Mesenchymal stem cell (in vitro differentiated cells and primary cell): ENCODE measurements around the gene URB2.

Experiments
- DNase-seq: peaks from one replicate; pipeline ENCODE4 v3.0.0-alpha.2; 2013
- H2AFZ ChIP-seq: one replicate; pipeline ENCODE4 v1.6.1; 2013; ENCODE audit warnings: low read depth, mild to moderate bottlenecking, control low read depth, inconsistent platforms, low read length, moderate library complexity
- H2AK5ac ChIP-seq: 2 replicates; pipeline ENCODE4 v1.6.1; 2013; ENCODE audit warnings: low read length, moderate library complexity, mild to moderate bottlenecking, inconsistent platforms; ENCODE audit not compliant: severe bottlenecking
- H2BK120ac ChIP-seq: one replicate; pipeline ENCODE4 v1.6.1; 2013; ENCODE audit warnings: low read depth, mild to moderate bottlenecking, inconsistent platforms, low read length, moderate library complexity
- H2BK12ac ChIP-seq, 2 experiments: one replicate each; pipeline ENCODE4 v1.6.1; 2013; ENCODE audit warnings: inconsistent platforms in 2 of 2, low read length in 2 of 2, mild to moderate bottlenecking in 2 of 2, moderate library complexity in 2 of 2, control low read depth in 1 of 2
- H2BK15ac ChIP-seq: one replicate; pipeline ENCODE4 v1.6.1; 2013; ENCODE audit warnings: mild to moderate bottlenecking, low read depth, inconsistent platforms; ENCODE audit not compliant: poor library complexity, severe bottlenecking
- H2BK5ac ChIP-seq: 2 replicates; pipeline ENCODE4 v1.6.1; 2013; ENCODE audit warnings: low read depth, mild to moderate bottlenecking, low read length, control low read depth, inconsistent platforms; ENCODE audit not compliant: poor library complexity, severe bottlenecking
- H3K14ac ChIP-seq, 2 experiments: one replicate each; pipeline ENCODE4 v1.6.1; 2013; ENCODE audit warnings: inconsistent platforms in 2 of 2, low read length in 2 of 2, control low read depth in 1 of 2, mild to moderate bottlenecking in 1 of 2, moderate library complexity in 1 of 2
- H3K18ac ChIP-seq, 2 experiments: one replicate each; pipeline ENCODE4 v1.6.1; 2013; ENCODE audit warnings: inconsistent platforms in 2 of 2, low read length in 2 of 2, control low read depth in 1 of 2, low read depth in 1 of 2, mild to moderate bottlenecking in 1 of 2
- H3K23ac ChIP-seq, 2 experiments: one replicate each; pipeline ENCODE4 v1.6.1; 2013; ENCODE audit warnings: inconsistent platforms in 2 of 2, low read length in 2 of 2, mild to moderate bottlenecking in 2 of 2, moderate library complexity in 2 of 2, control low read depth in 1 of 2
- H3K27ac ChIP-seq: 2 replicates; pipeline ENCODE4 v1.5.1; 2013; ENCODE audit warnings: mild to moderate bottlenecking, moderate library complexity, low read length, control low read depth, inconsistent platforms; ENCODE audit not compliant: poor library complexity, severe bottlenecking
- H3K27me3 ChIP-seq, 2 experiments: 2 replicates each; pipeline versions ENCODE4 v1.6.1 to v1.7.0; 2013; ENCODE audit warnings: low read length in 2 of 2, mild to moderate bottlenecking in 2 of 2, moderate library complexity in 2 of 2, control low read depth in 1 of 2, inconsistent platforms in 1 of 2; ENCODE audit not compliant: control insufficient read depth in 1 of 2, insufficient read depth in 1 of 2
- H3K36me3 ChIP-seq, 2 experiments: 2 replicates each; pipeline versions ENCODE4 v1.6.1 to v1.7.0; 2013; ENCODE audit warnings: low read length in 2 of 2, control low read depth in 1 of 2, inconsistent platforms in 1 of 2, low read depth in 1 of 2, mild to moderate bottlenecking in 1 of 2; ENCODE audit not compliant: insufficient read depth in 2 of 2, control insufficient read depth in 1 of 2
- H3K4ac ChIP-seq, 2 experiments: one replicate each; pipeline ENCODE4 v1.6.1; 2013; ENCODE audit warnings: inconsistent platforms in 2 of 2, low read length in 2 of 2, mild to moderate bottlenecking in 2 of 2, moderate library complexity in 2 of 2, control low read depth in 1 of 2, low read depth in 1 of 2
- H3K4me1 ChIP-seq: 2 replicates; pipeline ENCODE4 v1.6.1; 2013; ENCODE audit warnings: low read depth, low read length, control low read depth; ENCODE audit not compliant: control insufficient read depth, insufficient read depth
- H3K4me2 ChIP-seq: 2 replicates; pipeline ENCODE4 v1.6.1; 2013; ENCODE audit warnings: low read length, mild to moderate bottlenecking, inconsistent platforms; ENCODE audit not compliant: poor library complexity, severe bottlenecking
- H3K4me3 ChIP-seq, 2 experiments: 2 replicates each; pipeline versions ENCODE4 v1.5.1 to v1.7.0; 2013; ENCODE audit warnings: low read length in 2 of 2, mild to moderate bottlenecking in 2 of 2, control low read depth in 1 of 2, low read depth in 1 of 2; ENCODE audit not compliant: insufficient read depth in 1 of 2
- H3K79me1 ChIP-seq: replicated peaks from 2 replicates; pipeline ENCODE4 v1.6.1; 2013; ENCODE audit warnings: mild to moderate bottlenecking, control low read depth, low read length, inconsistent platforms; ENCODE audit not compliant: poor library complexity, severe bottlenecking
- H3K9ac ChIP-seq: 2 replicates; pipeline ENCODE4 v1.7.0; 2013; ENCODE audit warnings: mild to moderate bottlenecking, low read length, moderate library complexity
- H3K9me3 ChIP-seq: 2 replicates; pipeline ENCODE4 v1.7.0; 2013; ENCODE audit warnings: mild to moderate bottlenecking, low read length; ENCODE audit not compliant: control insufficient read depth
- H4K8ac ChIP-seq: one replicate; pipeline ENCODE4 v1.6.1; 2013; ENCODE audit warnings: inconsistent platforms, mild to moderate bottlenecking, low read length, moderate library complexity
- H4K91ac ChIP-seq: one replicate; pipeline ENCODE4 v1.6.1; 2013; ENCODE audit warnings: mild to moderate bottlenecking, low read length, inconsistent platforms
- WGBS: methylation state at CpG from one replicate; pipeline ENCODE4 v1.1.7; 2013; ENCODE audit warnings: mixed read lengths; 5-methylcytosine and 5-hydroxymethylcytosine counted together

Gene URB2

DNA sequence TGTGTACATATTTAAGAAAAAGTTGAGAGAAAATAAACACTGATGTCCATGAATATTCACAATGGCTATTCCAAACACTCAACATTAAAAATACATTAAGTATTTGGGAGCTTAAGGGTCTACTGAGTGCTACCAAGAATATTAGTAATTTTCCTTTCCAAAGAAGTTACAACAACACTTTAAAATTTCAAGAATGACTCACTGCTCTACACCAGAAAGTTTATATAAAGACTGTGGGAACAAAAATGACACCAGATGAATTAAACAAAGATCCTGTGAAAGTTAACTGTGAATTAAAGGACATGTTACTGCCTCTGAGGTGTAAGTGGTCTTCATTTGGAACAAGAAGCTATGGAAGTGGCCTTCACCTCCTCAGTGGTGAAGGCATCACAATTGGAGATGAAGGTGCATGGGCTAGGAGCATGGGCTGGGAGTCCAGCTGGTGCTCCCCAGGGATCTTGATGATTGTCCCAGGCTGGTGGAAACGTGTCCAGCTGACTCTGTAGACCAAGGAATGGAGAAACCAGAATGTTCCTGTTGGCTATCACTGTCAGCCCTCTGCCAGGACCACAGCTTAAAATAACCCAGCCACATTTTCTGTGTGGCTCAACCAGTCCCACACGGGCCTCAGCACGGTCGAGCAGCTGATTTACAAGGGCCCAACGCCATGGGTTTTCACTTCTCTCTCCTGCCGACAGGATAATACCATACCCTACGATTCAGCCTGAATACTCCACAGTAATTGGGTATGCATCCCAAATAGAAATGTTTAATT, 28.9 kb upstream of the URB2 start:
- Histone ChIP-seq H2BK5ac (no peak overlapping the region), H3K18ac (peak overlapping the region; percentile 42 to 52), H4K91ac (no peak overlapping the region), H2BK120ac (no peak overlapping the region), H3K9me3 (no peaks in the 10 kb centered on the region), H3K79me1 (peaks cover 40% of the 10 kb centered on the region), H2BK12ac (peak overlapping the region in 1 of 2 experiments; percentile 69), H3K9ac (peak overlapping the region; percentile 68), H2AK5ac (no peak overlapping the region), H3K14ac (peak overlapping the region in 1 of 2 experiments; percentile 35), H3K36me3 (peaks cover 18 to 54% of the 10 kb centered on the region in 2 experiments), H3K23ac (no peak overlapping the region), H3K4ac (peak overlapping the region in 1 of 2 experiments; percentile 57), H3K27ac (peak overlapping the region; percentile 39), H3K4me2 (no peak overlapping the region), H2BK15ac (no peak overlapping the region), H3K4me3 (peak overlapping the region in 1 of 2 experiments; percentile 38), H3K4me1 (peaks cover 4% of the 10 kb centered on the region), H3K27me3 (no peaks in the 10 kb centered on the region), H2AFZ (no peak overlapping the region), H4K8ac (peak overlapping the region; percentile 12)
- WGBS, result 57% methylated on average over 5 of the region's 7 CpGs
- DNase-seq, result peak; percentile 91

DNA sequence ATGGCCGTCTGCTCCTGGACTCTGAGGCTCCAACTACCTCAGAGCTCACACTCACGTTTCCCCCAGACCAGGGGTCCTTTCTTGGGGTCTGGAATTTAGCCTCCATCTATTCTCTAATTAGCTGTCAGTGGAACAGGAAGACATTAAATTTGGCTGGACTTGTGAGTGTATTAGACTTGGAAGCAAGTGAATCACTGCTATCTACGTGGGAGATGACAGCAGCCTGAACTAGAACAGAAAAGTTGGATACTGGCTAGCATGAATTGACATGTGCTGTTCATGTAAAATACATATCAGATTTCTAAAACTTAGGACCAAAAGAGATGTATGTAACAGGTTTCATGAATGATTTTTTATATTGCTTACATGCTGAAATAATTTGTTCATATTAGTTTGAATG, 28.2 kb upstream of the URB2 start:
- H3K9me3 ChIP-seq, result no peaks in the 10 kb centered on the region
- H4K91ac ChIP-seq, result no peak overlapping the region
- no peak overlapping the region for H3K23ac ChIP-seq
- DNase-seq, result peak; percentile 49
- WGBS, result 88% methylated on average over 2 of the region's 3 CpGs
- H3K79me1 ChIP-seq, result peaks cover 40% of the 10 kb centered on the region
- H2AFZ ChIP-seq, result no peak overlapping the region
- no peak overlapping the region for H3K4me3 ChIP-seq
- peaks cover 24 to 58% of the 10 kb centered on the region in 2 experiments for H3K36me3 ChIP-seq
- no peak overlapping the region for H3K4me2 ChIP-seq
- H3K18ac ChIP-seq, result no peak overlapping the region
- H2BK5ac ChIP-seq, result no peak overlapping the region
- H3K27me3 ChIP-seq, result no peaks in the 10 kb centered on the region
- H3K4me1 ChIP-seq, result peaks cover 4% of the 10 kb centered on the region
- no peak overlapping the region for H3K14ac ChIP-seq
- H3K4ac ChIP-seq, result no peak overlapping the region
- H2BK15ac ChIP-seq, result no peak overlapping the region
- H4K8ac ChIP-seq, result no peak overlapping the region
- no peak overlapping the region for H2BK120ac ChIP-seq
- H2BK12ac ChIP-seq, result no peak overlapping the region
- no peak overlapping the region for H3K27ac ChIP-seq
- no peak overlapping the region for H2AK5ac ChIP-seq
- peak overlapping the region; percentile 68 for H3K9ac ChIP-seq

DNA sequence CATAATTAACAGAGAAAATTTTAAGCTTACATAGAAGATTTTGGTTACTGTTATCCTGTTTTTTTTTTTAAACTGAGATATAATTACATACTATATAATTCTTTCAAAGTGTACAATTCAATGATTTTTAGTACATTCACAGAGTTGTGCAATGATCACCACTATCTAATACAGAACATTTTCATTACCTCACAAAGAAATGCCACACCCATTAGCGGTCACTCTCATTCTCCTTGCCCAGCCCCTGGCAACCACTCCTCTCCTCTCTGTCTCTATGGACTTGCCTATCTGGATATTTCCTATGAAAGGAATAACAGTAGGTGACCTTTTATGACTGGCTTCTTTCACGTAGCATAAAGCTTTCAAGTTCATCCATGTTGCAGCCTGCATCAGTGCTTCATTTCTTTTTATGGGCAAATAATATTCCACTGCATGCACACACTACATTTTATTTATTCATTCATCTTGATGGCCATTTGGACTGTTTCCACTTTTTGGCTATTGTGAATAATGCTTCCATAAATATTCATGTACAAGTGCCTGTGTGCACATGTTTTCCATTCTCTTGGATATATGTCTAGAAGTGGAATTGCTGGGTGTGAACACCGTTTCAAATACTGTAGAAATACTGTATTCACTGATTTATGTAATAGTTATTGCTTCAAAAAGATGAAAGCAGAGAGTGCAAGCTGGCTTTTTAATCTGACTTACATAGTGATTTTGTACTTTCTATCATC, 26.7 kb upstream of the URB2 start:
- H4K8ac ChIP-seq, result no peak overlapping the region
- no peak overlapping the region for H2AK5ac ChIP-seq
- peaks cover 18 to 59% of the 10 kb centered on the region in 2 experiments for H3K36me3 ChIP-seq
- H3K23ac ChIP-seq, result no peak overlapping the region
- no peak overlapping the region for H2BK12ac ChIP-seq
- no peak overlapping the region for H3K4me3 ChIP-seq
- DNase-seq, result no peak
- H3K4me2 ChIP-seq, result no peak overlapping the region
- no peak overlapping the region for H3K18ac ChIP-seq
- H3K27ac ChIP-seq, result no peak overlapping the region
- WGBS, result 99% methylated on average over 3 of the region's 3 CpGs
- no peak overlapping the region for H3K4ac ChIP-seq
- H2BK120ac ChIP-seq, result no peak overlapping the region
- H3K9me3 ChIP-seq, result no peaks in the 10 kb centered on the region
- H2AFZ ChIP-seq, result no peak overlapping the region
- no peak overlapping the region for H2BK15ac ChIP-seq
- H3K79me1 ChIP-seq, result peaks cover 34% of the 10 kb centered on the region
- no peak overlapping the region for H3K9ac ChIP-seq
- H3K14ac ChIP-seq, result no peak overlapping the region
- no peak overlapping the region for H2BK5ac ChIP-seq
- peaks cover 4% of the 10 kb centered on the region for H3K4me1 ChIP-seq
- no peak overlapping the region for H4K91ac ChIP-seq
- H3K27me3 ChIP-seq, result no peaks in the 10 kb centered on the region

DNA sequence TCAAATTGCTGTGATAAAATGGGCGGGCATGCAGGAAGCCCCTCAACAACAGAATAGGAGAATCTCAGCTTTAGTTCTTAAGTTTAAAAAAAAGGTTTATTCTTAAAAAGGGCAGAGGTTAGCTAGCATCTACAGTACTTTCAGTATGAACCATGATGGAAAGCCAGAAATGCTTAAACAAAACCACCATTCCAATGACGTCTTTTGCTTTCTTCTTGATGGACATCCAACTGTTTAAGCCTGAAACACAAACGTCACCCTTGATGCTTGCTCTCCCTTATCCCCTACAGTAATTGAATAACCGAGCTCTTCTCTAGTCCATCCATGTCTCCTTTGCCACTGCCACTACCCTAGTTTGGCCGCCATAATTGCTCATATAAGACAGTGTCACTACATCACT, 25.8 kb upstream of the URB2 start:
- no peak overlapping the region for H2BK120ac ChIP-seq
- no peaks in the 10 kb centered on the region for H3K27me3 ChIP-seq
- H4K91ac ChIP-seq, result no peak overlapping the region
- no peak overlapping the region for H3K9ac ChIP-seq
- H2BK5ac ChIP-seq, result no peak overlapping the region
- H4K8ac ChIP-seq, result no peak overlapping the region
- no peak for DNase-seq
- 88% methylated on average over 4 of the region's 5 CpGs for WGBS
- H3K79me1 ChIP-seq, result peaks cover 30% of the 10 kb centered on the region
- no peak overlapping the region for H3K4me3 ChIP-seq
- H3K9me3 ChIP-seq, result no peaks in the 10 kb centered on the region
- H2AFZ ChIP-seq, result no peak overlapping the region
- no peak overlapping the region for H2AK5ac ChIP-seq
- H3K4me2 ChIP-seq, result no peak overlapping the region
- H3K4ac ChIP-seq, result no peak overlapping the region
- no peak overlapping the region for H2BK12ac ChIP-seq
- no peak overlapping the region for H3K23ac ChIP-seq
- H2BK15ac ChIP-seq, result no peak overlapping the region
- no peak overlapping the region for H3K14ac ChIP-seq
- H3K27ac ChIP-seq, result no peak overlapping the region
- H3K18ac ChIP-seq, result no peak overlapping the region
- peaks cover 4% of the 10 kb centered on the region for H3K4me1 ChIP-seq
- H3K36me3 ChIP-seq, result peaks cover 16 to 57% of the 10 kb centered on the region in 2 experiments
